H9 (cell line): ENCODE measurements around the gene TBC1D8B. TPM values are rescaled to one million over a fixed set of nuclear protein-coding genes. Genes with fewer than 3 reads are reported as not detected.

ENCODE experiments used
- DNase-seq: peaks from one replicate; pipeline ENCODE4 v3.0.0-alpha.2; 2017
- H2AFZ ChIP-seq: one replicate; pipeline ENCODE4 v1.6.1; 2013; ENCODE audit warnings: mild to moderate bottlenecking, low read length, control low read depth, moderate library complexity
- H2AK5ac ChIP-seq: 2 replicates; pipeline ENCODE4 v1.6.1; 2013; ENCODE audit warnings: low read length, control low read depth, mixed read lengths; ENCODE audit not compliant: insufficient read length
- H2BK120ac ChIP-seq: one replicate; pipeline ENCODE4 v1.6.1; 2013; ENCODE audit warnings: low read depth, mild to moderate bottlenecking, low read length, control low read depth, inconsistent platforms; ENCODE audit not compliant: poor library complexity, severe bottlenecking
- H2BK12ac ChIP-seq: 2 replicates; pipeline ENCODE4 v1.6.1; 2013; ENCODE audit warnings: low read length, control low read depth, mixed read lengths, low read depth; ENCODE audit not compliant: insufficient read length
- H2BK15ac ChIP-seq: 2 replicates; pipeline ENCODE4 v1.6.1; 2013; ENCODE audit warnings: low read depth, low read length, control low read depth
- H2BK20ac ChIP-seq: one replicate; pipeline ENCODE4 v1.6.1; 2013; ENCODE audit warnings: low read depth, mild to moderate bottlenecking, low read length, control low read depth, inconsistent platforms; ENCODE audit not compliant: poor library complexity, severe bottlenecking
- H2BK5ac ChIP-seq: 2 replicates; pipeline ENCODE4 v1.6.1; 2013; ENCODE audit warnings: low read length, control low read depth, mixed read lengths; ENCODE audit not compliant: insufficient read length
- H3K14ac ChIP-seq: 2 replicates; pipeline ENCODE4 v1.6.1; 2013; ENCODE audit warnings: low read length, control low read depth; ENCODE audit not compliant: insufficient read depth
- H3K18ac ChIP-seq: 2 replicates; pipeline ENCODE4 v1.6.1; 2013; ENCODE audit warnings: low read depth, mild to moderate bottlenecking, mixed read lengths, low read length, control low read depth; ENCODE audit not compliant: insufficient read length
- H3K23ac ChIP-seq: 2 replicates; pipeline ENCODE4 v1.6.1; 2013; ENCODE audit warnings: low read length, control low read depth, mixed read lengths, low read depth; ENCODE audit not compliant: insufficient read length
- H3K23me2 ChIP-seq: 2 replicates; pipeline ENCODE4 v1.6.1; 2013; ENCODE audit warnings: low read depth, mild to moderate bottlenecking, mixed read lengths, low read length, control low read depth; ENCODE audit not compliant: insufficient read length, poor library complexity, severe bottlenecking
- H3K27ac ChIP-seq: 2 replicates; pipeline ENCODE4 v1.5.1; 2013; ENCODE audit warnings: low read length, control low read depth, mixed read lengths, low read depth; ENCODE audit not compliant: insufficient read length
- H3K27me3 ChIP-seq: 2 replicates; pipeline ENCODE4 v1.6.1; 2013; ENCODE audit warnings: low read length, control low read depth, inconsistent platforms; ENCODE audit not compliant: insufficient read depth
- H3K4ac ChIP-seq: 2 replicates; pipeline ENCODE4 v1.6.1; 2013; ENCODE audit warnings: low read depth, mild to moderate bottlenecking, control low read depth, inconsistent platforms, low read length, moderate library complexity
- H3K4me1 ChIP-seq: 2 replicates; pipeline ENCODE4 v1.6.1; 2013; ENCODE audit warnings: low read length, control low read depth, inconsistent platforms; ENCODE audit not compliant: insufficient read depth
- H3K4me2 ChIP-seq: 2 replicates; pipeline ENCODE4 v1.6.1; 2013; ENCODE audit warnings: low read length, control low read depth, mixed read lengths; ENCODE audit not compliant: insufficient read length, insufficient read depth
- H3K56ac ChIP-seq: 2 replicates; pipeline ENCODE4 v1.6.1; 2013; ENCODE audit warnings: low read depth, mild to moderate bottlenecking, mixed read lengths, low read length, control low read depth; ENCODE audit not compliant: insufficient read length
- H3K79me1 ChIP-seq: 2 replicates; pipeline ENCODE4 v1.6.1; 2013; ENCODE audit warnings: low read depth, mild to moderate bottlenecking, moderate library complexity, low read length, control low read depth, inconsistent platforms; ENCODE audit not compliant: insufficient read depth, poor library complexity, severe bottlenecking
- H3K79me2 ChIP-seq: 2 replicates; pipeline ENCODE4 v1.6.1; 2013; ENCODE audit warnings: low read length, control low read depth, inconsistent platforms; ENCODE audit not compliant: insufficient read depth
- H3K9ac ChIP-seq: 2 replicates; pipeline ENCODE4 v1.6.1; 2013; ENCODE audit warnings: low read length, control low read depth, mixed read lengths; ENCODE audit not compliant: insufficient read length; ENCODE audit errors: extremely low read depth
- H3K9me3 ChIP-seq: one replicate; pipeline ENCODE4 v1.6.1; 2013; ENCODE audit warnings: low read depth, low read length, inconsistent platforms; ENCODE audit not compliant: control insufficient read depth
- H3T11ph ChIP-seq: one replicate; pipeline ENCODE4 v1.6.1; 2013; ENCODE audit warnings: mild to moderate bottlenecking, low read length, control low read depth, inconsistent platforms
- H4K20me1 ChIP-seq: one replicate; pipeline ENCODE4 v1.6.1; 2013; ENCODE audit not compliant: control insufficient read depth, insufficient read length, insufficient read depth
- H4K5ac ChIP-seq: 2 replicates; pipeline ENCODE4 v1.6.1; 2013; ENCODE audit warnings: low read depth, mild to moderate bottlenecking, mixed read lengths, low read length, control low read depth; ENCODE audit not compliant: insufficient read length
- H4K8ac ChIP-seq: replicated peaks from 2 replicates; pipeline ENCODE4 v1.6.1; 2013; ENCODE audit warnings: low read length, control low read depth, mixed read lengths, low read depth; ENCODE audit not compliant: insufficient read length
- H4K91ac ChIP-seq: 2 replicates; pipeline ENCODE4 v1.6.1; 2013; ENCODE audit warnings: low read depth, mild to moderate bottlenecking, moderate library complexity, mixed read lengths, low read length, control low read depth; ENCODE audit not compliant: insufficient read length
- H3K27ac Mint-ChIP-seq, 3 experiments: 2 replicates in 2 of 3; 3 replicates in 1 of 3; pipeline ENCODE4 v1.8.0; 2020 to 2021; ENCODE audit warnings: mixed read lengths in 3 of 3, mild to moderate bottlenecking in 1 of 3, moderate library complexity in 1 of 3
- H3K27me3 Mint-ChIP-seq: 2 replicates; pipeline ENCODE4 v1.8.0; 2021; ENCODE audit warnings: low read depth, mild to moderate bottlenecking, moderate library complexity, mixed read lengths
- H3K36me3 Mint-ChIP-seq, 3 experiments: 2 replicates in 2 of 3; 3 replicates in 1 of 3; pipeline ENCODE4 v1.8.0; 2020 to 2021; ENCODE audit warnings: low read depth in 3 of 3, mixed read lengths in 3 of 3; ENCODE audit not compliant: insufficient read depth in 1 of 3
- H3K4me1 Mint-ChIP-seq, 2 experiments: 2 replicates each; pipeline ENCODE4 v1.8.0; 2020; ENCODE audit warnings: mixed read lengths in 2 of 2
- H3K4me3 Mint-ChIP-seq, 2 experiments: 2 replicates in 1 of 2; 3 replicates in 1 of 2; pipeline ENCODE4 v1.8.0; 2020 to 2021; ENCODE audit warnings: mild to moderate bottlenecking in 2 of 2, mixed read lengths in 2 of 2, moderate library complexity in 1 of 2
- H3K9me3 Mint-ChIP-seq, 2 experiments: 2 replicates in 1 of 2; 3 replicates in 1 of 2; pipeline ENCODE4 v1.8.0; 2020; ENCODE audit warnings: mild to moderate bottlenecking in 2 of 2, mixed read lengths in 2 of 2, moderate library complexity in 1 of 2
- CTCF ChIP-seq: fragments of 200-600 bp; sonication (generic); conservative IDR thresholded peaks from 3 replicates; pipeline ENCODE4 v1.8.0; 2021; ENCODE audit warnings: antibody characterized with exemption, mild to moderate bottlenecking
- WGBS: extraction: QIAGEN DNeasy Blood & Tissue Kit; methylation state at CpG from one replicate; pipeline ENCODE4 v1.1.7; 2013; ENCODE audit warnings: missing lambda C conversion rate, low lambda C conversion rate, mixed read lengths; ENCODE audit not compliant: insufficient read length; ENCODE audit errors: extremely low coverage; 5-methylcytosine and 5-hydroxymethylcytosine counted together
- total RNA-seq: library from RNA; stranded (reverse); gene quantifications from 2 replicates; pipeline ENCODE4 v1.2.1, GENCODE V29; 2021

TBC1D8B gene
- total RNA-seq, 1 experiment from 2014 or later = 2.6 TPM

DNA sequence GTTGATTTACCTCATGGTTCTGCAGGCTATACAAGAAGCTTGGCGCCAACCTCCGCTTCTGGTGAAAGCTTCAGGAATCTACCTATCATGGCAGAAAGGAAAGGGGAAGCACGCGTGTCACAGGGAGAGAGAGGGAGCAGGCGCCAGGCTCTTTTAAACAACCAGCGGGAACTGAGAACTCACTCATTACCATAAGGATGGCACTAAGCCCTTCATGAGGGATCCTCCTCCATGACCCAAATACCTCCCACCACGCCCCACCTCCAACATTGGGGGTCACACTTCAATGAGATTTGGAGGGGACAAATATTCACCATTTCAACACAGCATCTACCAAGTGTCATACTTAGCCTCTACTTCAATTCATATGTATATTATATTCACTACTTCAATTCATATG, 18.8 kb upstream of the TBC1D8B start:
- Histone ChIP-seq H4K5ac (no peak overlapping the region), H2BK5ac (no peak overlapping the region), H3T11ph (no peak overlapping the region), H3K18ac (no peak overlapping the region), H3K27me3 (no peaks in the 10 kb centered on the region), H4K20me1 (no peaks in the 10 kb centered on the region), H4K91ac (no peak overlapping the region), H3K56ac (no peak overlapping the region), H2BK20ac (no peak overlapping the region), H3K79me2 (no peaks in the 10 kb centered on the region), H2BK12ac (no peak overlapping the region), H4K8ac (no peak overlapping the region), H3K79me1 (no peaks in the 10 kb centered on the region), H3K9me3 (no peaks in the 10 kb centered on the region), H3K23ac (no peak overlapping the region), H2BK120ac (no peak overlapping the region), H3K27ac (no peak overlapping the region), H2AK5ac (no peak overlapping the region), H3K23me2 (no peaks in the 10 kb centered on the region), H2BK15ac (no peak overlapping the region), H2AFZ (no peak overlapping the region), H3K4me2 (peak overlapping the region; percentile 23), H3K4me1 (no peaks in the 10 kb centered on the region; the same call in 1 of the 2 replicates), H3K9ac (no peak overlapping the region), H3K14ac (no peak overlapping the region), H3K4ac (no peak overlapping the region)
- no CpG with 5 or more reads among the region's 7 CpGs for WGBS
- H3K4me1 Mint-ChIP-seq = peaks cover 14 to 22% of the 10 kb centered on the region in 2 experiments
- peak overlapping the region in 1 of 3 experiments; percentile 90; a peak in 3 of 7 replicates for H3K27ac Mint-ChIP-seq
- DNase-seq = peak; percentile 50
- H3K36me3 Mint-ChIP-seq = no peaks in the 10 kb centered on the region
- TF ChIP-seq CTCF = no peak
- H3K27me3 Mint-ChIP-seq = no peaks in the 10 kb centered on the region; the same call in 1 of the 2 replicates
- H3K4me3 Mint-ChIP-seq = peak overlapping the region; percentile 7 to 62; a peak in 3 of 5 replicates
- peaks cover 0 to 17% of the 10 kb centered on the region in 2 experiments; a peak in 2 of 5 replicates for H3K9me3 Mint-ChIP-seq
